HG03097 (cell line): Measurements from ENCODE around the gene PIEZO2.

Experiments used
- ATAC-seq: cut with Tn5 transposase; IDR thresholded peaks from one replicate; pipeline ENCODE4 v1.9.1; 2021; ENCODE audit not compliant: unreplicated experiment, low FRiP score

The PIEZO2 gene

DNA sequence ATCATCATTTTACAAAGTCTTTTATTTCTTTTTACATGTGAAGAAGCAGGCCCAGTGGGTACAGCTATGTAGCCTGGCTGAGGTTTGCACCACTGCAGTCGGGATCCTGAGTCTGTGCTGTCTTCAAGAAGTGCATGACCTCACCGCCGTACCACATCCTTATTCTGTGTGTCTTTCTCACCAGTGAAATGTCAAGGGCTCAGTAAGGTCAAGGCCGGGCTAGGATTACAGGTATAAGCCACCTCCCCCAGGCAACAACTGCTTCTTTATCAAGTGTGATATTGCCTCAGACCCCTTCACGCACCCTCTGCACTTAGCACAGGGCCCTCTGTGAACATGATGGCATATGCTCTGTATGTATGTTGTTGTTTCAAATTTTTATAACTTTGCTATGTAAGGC lies 76.7 kb downstream of the PIEZO2 start:
- no peak for ATAC-seq

DNA sequence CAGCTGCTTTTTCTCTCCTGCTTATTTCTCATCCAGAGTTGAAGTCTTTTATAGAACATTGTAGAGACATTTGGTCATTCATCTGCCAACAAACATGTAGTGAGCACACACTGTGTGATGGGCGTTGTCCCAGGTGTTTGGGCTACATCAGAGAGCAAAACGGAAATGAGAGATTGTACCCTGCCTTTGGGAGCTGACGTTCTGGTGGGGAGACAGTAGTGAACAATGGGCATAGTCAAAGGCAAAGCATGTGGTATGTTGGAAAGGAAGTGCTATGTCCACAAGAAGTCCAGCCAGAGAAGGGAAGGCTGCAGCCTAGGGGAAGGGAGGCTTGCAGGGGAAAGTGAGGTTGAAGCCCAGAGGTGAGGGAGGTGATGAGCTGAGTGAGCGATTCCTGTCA lies 78.1 kb downstream of the PIEZO2 start:
- no peak for ATAC-seq

DNA sequence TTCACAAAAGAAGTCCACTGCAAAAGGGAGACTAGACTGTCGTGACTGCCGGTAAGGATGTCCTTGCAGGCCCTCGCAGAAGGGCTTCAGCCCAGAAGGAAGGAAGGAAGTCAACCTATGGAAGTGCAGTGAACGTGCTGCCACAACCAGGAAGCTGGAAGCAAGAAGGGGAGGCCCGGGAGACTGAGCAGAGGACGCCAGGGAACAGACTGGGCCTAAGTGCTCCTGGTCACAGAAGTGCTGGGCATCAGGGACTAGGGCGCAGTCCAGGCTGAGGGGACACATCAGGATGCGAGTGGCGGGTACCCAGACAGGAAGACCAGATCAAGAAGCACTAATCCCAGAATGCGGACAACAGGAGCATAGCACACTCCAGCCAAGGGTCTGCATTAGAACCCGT lies 78.8 kb downstream of the PIEZO2 start:
- no peak for ATAC-seq

DNA sequence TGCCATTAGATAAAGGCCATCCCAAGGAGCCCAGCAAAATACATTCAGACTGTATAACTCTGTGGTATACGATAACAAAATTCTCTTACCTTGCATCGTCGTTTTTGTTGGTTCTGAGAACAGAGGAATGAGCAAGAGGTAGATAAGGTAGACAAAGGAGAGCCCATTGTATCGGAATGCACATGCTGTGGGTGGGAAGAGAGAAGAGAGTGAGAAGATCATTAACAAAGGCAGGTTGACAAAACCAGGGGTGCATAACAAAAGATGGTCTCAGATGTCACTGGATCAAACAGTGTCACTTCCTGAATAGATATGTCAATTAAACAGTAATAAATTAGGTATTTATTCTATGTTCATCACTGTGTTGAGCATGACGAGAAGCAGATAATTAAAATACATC lies 83.3 kb downstream of the PIEZO2 start:
- no peak for ATAC-seq

DNA sequence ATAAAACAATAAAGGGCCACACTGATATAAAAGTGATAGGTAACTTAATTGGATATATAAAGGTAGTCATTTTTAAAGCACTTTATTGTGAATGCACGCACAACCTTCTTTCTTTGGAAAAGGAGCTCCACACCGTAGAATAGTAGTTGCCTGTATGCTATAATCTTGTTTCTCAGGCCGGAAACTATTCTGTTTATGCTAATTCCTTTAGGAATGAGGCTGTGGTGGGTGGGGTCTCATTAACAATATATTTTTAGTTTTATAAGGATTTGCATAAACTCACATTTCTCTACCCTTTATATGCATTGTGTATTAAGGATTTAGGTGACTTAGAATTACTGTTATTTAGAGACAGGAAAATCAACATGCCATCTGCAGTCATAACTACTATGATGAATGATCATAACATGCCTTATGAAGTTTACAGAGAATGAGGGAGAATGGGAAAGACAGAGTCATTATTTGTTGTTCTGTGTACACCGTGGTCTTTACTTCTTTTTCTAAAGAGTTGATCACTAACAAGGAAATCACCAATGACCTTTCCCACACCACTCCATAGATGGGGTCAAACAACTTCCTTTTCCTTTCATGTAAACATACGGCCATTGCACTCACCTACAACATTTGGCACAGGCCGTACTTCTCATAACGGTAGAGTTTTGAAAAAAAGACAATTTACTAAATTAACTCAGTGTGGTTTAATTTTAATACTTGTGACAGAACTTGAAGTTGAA lies 84.5 kb downstream of the PIEZO2 start:
- no peak for ATAC-seq

DNA sequence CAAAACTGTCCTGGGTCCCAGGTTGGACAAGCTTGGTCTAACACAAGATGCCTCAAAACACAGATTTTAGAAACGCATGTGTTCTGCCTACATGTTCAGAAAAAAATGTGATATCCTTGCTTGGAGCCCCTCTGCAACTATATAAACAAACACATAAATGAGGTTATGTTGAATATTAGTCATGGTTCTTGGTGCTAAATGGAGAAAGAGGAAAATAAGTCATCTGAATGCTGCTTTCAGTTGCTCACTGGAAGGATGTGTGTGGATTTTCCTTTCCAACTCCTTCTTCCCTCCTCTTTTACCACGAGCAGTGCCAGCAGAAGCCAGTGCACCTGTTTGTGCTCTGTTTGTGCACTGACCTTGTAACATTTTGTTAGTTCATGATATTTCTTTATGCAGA lies 85.3 kb downstream of the PIEZO2 start:
- no peak for ATAC-seq

DNA sequence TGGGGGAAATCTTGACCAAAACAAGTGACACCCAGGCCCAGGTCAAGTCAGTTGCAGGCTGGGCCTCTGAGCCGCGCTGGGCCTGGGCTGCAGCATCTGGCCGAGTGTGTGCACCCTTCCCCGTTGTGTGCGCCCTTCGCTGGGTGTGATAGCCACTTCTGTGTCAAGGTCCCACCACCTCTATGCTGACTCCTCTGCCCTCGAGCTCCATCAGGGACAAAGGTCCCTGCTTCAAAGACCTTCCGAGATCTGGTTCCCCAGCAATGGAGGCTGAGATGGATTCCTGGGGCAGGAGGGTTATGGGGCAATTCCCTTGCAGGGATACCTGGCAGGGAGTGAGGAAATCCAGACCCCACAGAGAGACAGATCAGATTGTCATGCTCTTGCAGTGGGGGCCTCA lies 93.6 kb downstream of the PIEZO2 start:
- ATAC-seq = no peak

DNA sequence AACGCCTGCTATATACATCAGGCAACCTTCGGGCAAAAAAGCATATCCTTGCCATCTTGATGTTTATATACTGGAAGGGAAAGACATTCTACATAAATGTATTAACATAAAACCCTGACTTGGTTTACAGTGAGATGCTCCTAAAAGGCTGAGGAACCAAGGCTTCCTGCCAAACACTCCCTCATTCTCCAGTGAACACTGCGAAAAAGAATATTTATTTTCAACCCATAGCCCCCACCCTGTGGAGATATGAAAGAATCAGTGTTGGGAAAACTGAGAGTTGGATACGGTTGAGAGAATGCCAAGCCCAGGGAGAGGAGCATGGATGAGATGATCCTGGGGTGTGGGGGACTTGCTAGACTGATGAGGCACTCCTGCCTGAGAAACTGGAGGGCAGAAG lies 94.9 kb downstream of the PIEZO2 start:
- no peak for ATAC-seq

DNA sequence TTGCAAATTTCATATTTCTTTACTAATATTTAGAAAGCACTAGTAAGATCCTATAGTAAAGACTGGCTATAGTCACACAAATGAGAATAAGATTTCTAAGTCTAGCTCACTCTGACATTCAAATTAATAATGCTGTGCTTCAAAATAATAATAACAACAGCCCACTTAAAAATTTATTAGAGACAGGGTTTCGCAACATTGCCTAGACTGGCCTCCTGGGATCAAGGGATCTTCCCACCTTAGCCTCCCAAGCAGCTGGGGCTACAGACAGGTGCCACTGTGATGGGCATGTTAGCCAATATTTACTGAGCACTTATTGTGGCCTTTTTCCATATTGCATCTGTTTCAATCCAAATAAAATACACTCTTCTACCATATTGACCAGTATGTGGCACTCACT lies 96.1 kb downstream of the PIEZO2 start:
- ATAC-seq = no peak

DNA sequence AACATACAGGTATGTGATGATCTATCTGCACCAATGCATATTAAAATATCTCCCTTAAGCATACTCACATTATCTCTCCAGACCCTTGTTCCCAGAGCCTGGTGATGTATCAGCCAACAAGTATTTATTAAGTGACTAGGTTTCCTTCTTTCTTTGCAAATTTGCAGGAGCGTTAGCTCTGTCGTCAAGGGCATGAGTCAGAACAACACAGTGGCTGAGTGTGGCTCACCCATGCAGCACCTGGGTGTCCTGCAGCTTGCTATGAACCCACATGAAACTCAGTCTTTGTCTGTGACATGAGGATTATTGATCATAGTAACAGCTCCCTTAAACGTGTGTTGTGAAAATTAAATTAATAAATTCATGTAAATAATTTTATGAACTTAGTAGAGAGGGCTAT lies 96.6 kb downstream of the PIEZO2 start:
- ATAC-seq = no peak

DNA sequence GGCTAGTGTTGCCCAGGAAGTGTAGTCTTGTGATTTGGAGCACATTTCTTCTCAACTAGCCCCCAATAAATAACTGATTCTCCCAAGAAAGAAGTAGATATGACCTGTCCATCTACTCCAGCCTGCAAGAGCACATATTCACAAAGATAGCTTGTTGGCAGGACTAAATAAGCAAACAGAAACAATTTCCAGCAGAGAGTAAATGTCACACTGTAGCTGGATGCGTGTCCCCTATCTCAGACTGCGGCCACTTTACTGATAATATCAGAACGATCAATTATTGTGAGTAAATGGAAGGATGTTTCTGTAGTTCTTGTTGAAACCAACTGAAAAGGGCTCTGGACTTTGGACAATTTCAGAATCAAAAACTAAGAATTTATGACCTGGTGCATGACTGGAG lies 97.9 kb downstream of the PIEZO2 start:
- ATAC-seq = no peak

DNA sequence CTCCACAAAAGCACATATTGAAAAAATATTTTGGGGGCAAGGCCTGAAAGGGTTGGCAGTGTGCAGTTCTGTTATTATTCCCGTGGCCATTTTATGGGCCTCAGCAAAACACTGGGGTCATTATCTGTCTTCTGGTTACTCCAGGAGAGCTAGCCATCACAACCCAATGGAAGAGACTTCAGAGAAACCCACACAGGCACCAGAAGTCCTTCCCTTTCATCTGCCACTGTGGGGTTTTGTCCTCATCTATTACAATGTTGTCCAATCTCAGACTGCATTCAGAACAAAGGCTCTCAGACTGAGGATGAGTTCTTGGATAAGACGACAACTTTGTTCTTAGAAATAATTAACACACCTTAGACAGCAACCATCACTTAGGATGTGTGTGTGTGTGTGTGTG lies 98.4 kb downstream of the PIEZO2 start:
- ATAC-seq = no peak

DNA sequence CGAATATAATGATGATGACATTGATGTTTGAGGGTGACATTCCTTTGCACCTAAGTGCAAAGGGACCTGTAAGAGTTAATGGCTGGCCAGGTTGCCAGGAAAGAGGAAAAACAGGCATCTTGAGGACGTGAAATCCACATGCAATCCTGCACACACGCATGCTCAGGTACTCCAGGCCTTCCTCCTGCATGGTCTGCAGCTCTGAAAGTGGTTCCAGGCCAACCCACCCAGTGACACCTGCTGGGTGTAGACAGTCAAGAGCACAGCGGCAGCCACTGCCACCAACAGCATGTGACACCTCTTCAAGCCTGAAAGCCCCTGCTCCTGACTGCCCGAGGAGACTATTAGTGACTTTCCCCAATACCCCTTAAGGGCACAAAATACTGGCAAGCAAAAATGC lies 101.6 kb downstream of the PIEZO2 start:
- no peak for ATAC-seq

DNA sequence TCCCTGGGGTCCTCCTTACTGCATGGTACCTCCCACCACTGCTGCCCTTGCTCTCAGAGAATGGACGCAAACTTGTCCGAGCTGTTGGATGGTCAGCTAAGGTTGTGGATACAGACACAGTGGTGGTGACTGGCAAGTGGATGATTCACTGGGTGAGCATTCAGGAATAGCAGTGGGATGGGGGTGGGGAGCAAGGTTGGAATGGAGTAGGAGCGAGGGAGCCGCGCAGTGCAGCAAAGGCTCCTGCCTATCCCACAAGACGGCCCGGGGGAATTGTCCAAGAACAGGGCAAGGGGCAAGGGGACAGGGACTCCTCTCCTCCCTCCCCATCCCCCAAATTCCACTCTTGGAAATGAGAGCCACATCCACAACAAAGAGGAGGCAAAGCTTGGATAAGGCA lies 102.2 kb downstream of the PIEZO2 start:
- ATAC-seq = no peak

DNA sequence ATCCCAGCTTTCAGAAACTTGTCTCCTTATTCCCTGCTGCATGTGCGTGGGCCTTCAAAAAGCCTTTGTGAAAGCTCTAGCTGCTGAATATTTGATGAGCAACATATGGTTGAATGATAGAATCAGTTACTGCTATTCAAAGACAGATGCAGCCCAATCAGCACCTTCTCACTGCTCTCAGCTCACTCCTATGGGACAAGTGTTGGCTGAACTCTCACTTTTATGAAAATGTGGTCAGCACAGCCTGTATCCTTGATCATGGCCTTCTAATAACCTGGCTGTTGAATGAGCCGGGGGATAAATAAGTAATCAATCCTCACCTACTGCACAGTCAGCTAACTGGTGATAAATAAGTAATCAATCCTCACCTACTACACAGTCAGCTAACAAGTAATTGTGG lies 103.2 kb downstream of the PIEZO2 start:
- ATAC-seq = no peak

DNA sequence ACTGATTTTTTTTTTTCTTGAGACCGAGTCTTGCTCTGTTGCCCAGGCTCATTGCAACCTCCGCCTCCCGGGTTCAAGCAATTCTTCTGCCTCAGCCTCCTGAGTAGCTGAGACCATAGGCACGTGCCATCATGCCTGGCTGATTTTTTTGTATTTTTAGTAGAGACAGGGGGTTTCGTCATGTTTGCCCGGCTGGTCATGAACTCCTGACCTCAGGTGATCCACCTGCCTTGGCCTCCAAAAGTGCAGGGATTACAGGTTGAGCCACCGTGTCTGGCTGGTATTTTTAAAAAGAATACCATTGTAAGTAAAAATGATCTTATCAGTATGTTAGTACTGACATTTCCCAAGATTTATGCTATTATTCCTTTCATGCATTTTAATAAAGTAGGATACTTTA lies 105.7 kb downstream of the PIEZO2 start:
- ATAC-seq = no peak

DNA sequence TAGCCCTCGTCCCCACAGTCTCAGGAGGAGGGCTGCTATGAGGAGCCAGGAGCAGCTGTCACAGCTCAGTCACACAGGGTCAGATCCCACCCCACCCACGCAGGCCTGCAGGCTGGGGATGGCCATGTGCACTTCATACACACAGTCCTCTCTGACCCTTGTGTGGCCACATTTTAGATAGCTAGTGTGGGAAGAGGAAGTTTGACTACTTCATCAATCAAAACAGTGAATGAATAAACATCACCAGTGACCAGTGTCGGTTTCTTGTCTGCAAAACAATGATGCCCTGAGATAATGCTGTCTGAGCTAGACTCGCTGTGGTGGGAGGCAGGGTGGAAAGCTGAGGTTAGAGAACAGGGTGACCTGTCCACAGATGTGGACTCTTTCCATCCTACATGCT lies 107.1 kb downstream of the PIEZO2 start:
- ATAC-seq = no peak

DNA sequence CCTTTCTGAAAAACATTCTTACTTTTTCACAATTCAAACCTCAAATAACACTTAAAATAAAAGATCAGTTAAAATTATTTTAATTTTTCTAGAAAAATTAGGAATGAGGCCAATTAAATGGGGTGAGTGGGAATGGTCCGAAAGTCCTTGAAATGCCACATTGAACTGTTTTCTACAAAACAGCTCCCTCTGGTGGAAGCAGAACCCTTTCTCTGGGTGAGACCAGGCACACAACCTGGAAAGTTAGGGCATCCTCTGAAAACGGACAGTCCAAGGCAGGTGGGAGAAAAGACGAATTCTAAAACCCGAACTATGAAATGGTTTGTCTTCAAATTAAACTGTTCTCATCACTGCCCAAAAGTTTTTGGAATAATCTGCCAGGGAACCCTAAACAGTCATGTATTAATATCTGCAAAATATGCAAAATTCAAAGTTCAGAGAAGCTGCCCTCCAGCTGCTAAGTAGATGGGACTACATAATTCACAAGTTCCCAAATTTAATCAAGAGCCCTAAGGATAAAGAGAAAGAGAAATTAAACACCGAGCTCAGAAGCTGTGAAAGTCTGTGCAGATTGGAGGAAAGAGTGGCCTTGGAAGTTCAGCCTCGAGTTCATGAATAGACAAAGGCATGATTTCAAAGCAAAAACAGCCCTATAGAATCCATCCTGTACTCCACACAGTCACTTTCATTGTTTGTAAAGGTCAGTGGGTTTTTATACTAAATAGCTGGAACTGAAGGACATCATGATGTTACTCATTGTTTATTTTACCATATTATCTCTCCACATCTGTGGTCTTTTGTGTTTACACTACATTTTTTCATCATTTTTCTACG lies 108.3 kb downstream of the PIEZO2 start:
- no peak for ATAC-seq

DNA sequence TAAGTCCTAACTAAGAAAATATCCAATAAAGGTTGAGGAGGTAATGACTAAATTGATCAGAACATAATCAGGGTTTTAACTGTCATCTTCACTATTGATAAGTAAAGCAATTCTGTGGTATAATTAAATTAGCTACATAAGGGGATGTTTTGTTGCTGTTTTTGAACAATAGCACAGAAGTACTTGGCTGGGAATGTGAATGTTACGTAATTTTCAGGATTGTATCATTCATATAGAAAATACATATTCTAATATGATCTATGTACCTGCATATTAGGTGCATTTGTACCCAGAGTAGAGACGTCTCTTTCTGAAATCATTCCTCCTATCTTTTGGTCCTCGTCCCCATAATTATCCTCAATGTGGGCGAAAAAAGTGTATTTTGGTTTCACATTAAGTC lies 109.0 kb downstream of the PIEZO2 start:
- no peak for ATAC-seq

DNA sequence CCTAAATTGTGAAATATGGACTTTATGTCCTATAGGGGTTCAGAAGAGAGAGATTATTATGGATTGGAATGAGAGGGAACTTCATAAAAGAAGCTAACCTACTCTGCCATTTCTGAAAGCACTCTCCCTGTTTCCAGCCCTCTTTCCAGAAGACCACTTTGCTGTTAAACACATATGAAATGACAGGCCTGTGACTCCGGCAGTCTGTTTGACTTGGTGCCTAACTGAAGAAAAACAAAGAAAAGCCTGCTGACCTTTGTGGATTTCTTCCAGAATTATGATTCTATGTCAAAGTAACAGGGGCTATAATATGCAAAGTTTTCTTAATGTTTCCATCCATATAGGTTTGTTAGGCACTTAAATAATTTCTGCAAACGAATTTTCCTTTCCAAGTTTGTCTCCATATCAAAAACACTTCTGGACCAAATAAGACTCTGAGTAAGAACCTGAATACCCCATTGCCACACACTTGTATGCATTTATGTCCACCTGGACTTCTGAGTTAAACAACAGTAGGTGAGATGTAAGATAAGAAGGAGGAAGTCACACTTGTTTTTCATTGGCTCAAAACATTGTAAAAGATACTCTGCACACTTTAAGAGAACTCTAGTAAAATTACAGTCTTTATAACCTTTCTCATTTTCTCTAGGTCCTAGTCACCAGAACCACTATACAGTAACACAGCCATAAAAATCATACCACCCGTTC lies 111.7 kb downstream of the PIEZO2 start:
- ATAC-seq = no peak

DNA sequence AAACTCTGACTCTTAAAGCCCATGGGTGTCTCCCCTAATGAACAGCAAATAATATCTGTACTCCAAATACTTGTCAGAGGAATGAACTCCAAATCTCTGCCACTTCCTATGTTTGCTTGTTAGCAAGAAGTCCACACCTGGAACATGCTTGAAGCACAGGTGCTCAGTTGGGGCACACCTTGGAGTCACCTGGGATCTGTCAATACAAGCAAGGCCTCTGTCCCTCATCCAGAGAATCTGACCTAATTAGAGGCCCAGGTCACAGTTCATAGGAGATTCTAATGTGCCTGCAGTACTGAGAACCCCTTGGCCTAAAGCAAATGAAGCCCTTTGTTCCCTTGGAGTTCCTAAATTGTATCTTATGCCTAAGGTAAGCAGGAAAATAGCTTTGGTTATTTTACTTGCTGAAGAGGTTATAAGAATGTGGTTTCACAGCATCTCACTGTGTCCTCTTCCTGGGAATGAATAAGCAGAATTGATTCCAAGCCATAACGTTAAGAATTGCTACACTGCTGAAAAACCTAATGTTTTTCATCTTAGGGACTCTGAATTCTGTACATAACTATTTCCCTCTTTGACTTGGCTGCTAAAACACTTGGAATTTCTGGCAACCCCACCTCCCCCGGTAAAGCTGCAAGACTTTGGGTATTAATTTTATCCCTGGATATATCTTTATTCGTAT lies 113.4 kb downstream of the PIEZO2 start:
- ATAC-seq = no peak
